ENCODE results near the gene NCOA4. TPM values are rescaled to one million over a fixed set of nuclear protein-coding genes. Genes with fewer than 3 reads are reported as not detected.

Gene NCOA4
- total and polyA plus RNA-seq, 2 of the 4 experiments (the other 2 are of a cell fraction): 62.2 to 188 TPM

GRCh38 chr10:45997557-45997956 is 32.9 kb downstream of the NCOA4 start:
- Histone ChIP-seq H4K5ac (ENCODE audit: low read depth, low read length) (no peak overlapping the region), H3K27ac (ENCODE audit: insufficient read depth, low read length) (no peak overlapping the region), H4K8ac (ENCODE audit: low read depth in 2 of 2, low read length in 2 of 2) (no peak overlapping the region), H3K56ac (ENCODE audit: extremely low read depth, insufficient read depth, low read length) (no peak overlapping the region), H3K27me3 (ENCODE audit: control insufficient read depth, insufficient read depth, low read length) (no peaks in the 10 kb centered on the region), H2BK5ac (ENCODE audit: low read depth, low read length, poor library complexity, severe bottlenecking) (no peak overlapping the region), H2AFZ (replicated peaks; ENCODE audit: low read length, poor library complexity) (no peak overlapping the region), H3K9me3 (ENCODE audit: control insufficient read depth, insufficient read depth, low read length) (no peaks in the 10 kb centered on the region), H2AK5ac (ENCODE audit: low read depth, low read length) (no peak overlapping the region), H2BK15ac (ENCODE audit: low read depth, low read length) (no peak overlapping the region), H3K4ac (ENCODE audit: low read depth, low read length) (no peak overlapping the region), H3K18ac (ENCODE audit: low read depth, low read length) (no peak overlapping the region), H3K36me3 (ENCODE audit: control insufficient read depth, insufficient read depth, low read length) (peaks cover 23% of the 10 kb centered on the region), H3K4me3 (ENCODE audit: insufficient read depth, low read depth, low read length) (no peak overlapping the region), H4K20me1 (ENCODE audit: insufficient read depth, low read length) (no peaks in the 10 kb centered on the region), H4K91ac (ENCODE audit: insufficient read depth, low read depth, low read length) (no peak overlapping the region), H3K79me1 (ENCODE audit: low read depth in 1 of 2, low read length in 2 of 2) (peaks cover 20 to 23% of the 10 kb centered on the region in 2 experiments), H3K9me1 (ENCODE audit: insufficient read depth, low read length) (no peaks in the 10 kb centered on the region), H3K9ac (ENCODE audit: low read depth, low read length) (no peak overlapping the region), H2BK20ac (ENCODE audit: low read depth, low read length) (no peak overlapping the region), H3K23ac (ENCODE audit: low read depth, low read length) (no peak overlapping the region), H2AK9ac (replicated peaks; ENCODE audit: low read depth, low read length, poor library complexity) (no peak overlapping the region), H3K4me2 (ENCODE audit: low read depth, low read length) (no peak overlapping the region), H2BK120ac (ENCODE audit: low read depth, low read length) (no peak overlapping the region), H3K14ac (replicated peaks; ENCODE audit: low read depth, low read length) (no peak overlapping the region), H3K4me1 (ENCODE audit: control insufficient read depth, insufficient read depth, low read length) (no peaks in the 10 kb centered on the region)
- DNase-seq: no peak
- ATAC-seq (ENCODE audit: low read depth): no peak
- in situ Hi-C loops (cut with MboI; ENCODE audit: low sequenced_read_pairs): no loop called here
- dilution Hi-C loops (cut with HindIII; ENCODE audit: low sequenced_read_pairs, unreplicated experiment): no loop called here
- no TSS peak for BruUV-seq (replicated peaks)
- intact Hi-C loops (cut with micrococcal nuclease): no loop called here
- POLR2A ChIA-PET (ENCODE audit: unreplicated experiment): no interaction called here
- no peak for TF ChIP-seq RAD21 (IDR thresholded peaks at IDR 0.05; ENCODE audit: low read length)
- no peak for TF ChIP-seq FOS (IDR thresholded peaks at IDR 0.05; ENCODE audit: low read depth, low read length)
- TF ChIP-seq SMC3 (IDR thresholded peaks at IDR 0.05; ENCODE audit: low read depth, low read length): no peak
- no peak for TF ChIP-seq CTCF (conservative IDR thresholded peaks at IDR 0.05; ENCODE audit: low read depth, low read length)
- TF ChIP-seq CHD1 (IDR thresholded peaks at IDR 0.05; ENCODE audit: low read depth, low read length): no peak
- TF ChIP-seq MXI1 (IDR thresholded peaks at IDR 0.05; ENCODE audit: borderline replicate concordance, low read depth, low read length): no peak
- TF ChIP-seq BHLHE40 (IDR thresholded peaks at IDR 0.05; ENCODE audit: low read depth, low read length): no peak
- TF ChIP-seq MAZ (IDR thresholded peaks at IDR 0.05; ENCODE audit: borderline replicate concordance, low read depth, low read length): no peak
- no peak for TF ChIP-seq NFE2L2 (IDR thresholded peaks at IDR 0.05; ENCODE audit: low read depth, low read length)
- TF ChIP-seq RFX5 (IDR thresholded peaks at IDR 0.05; ENCODE audit: low read depth, low read length): no peak
- TF ChIP-seq USF2 (IDR thresholded peaks at IDR 0.05; ENCODE audit: low read depth, low read length): no peak
- CTCF ChIA-PET: no interaction called here
- no CpG with 5 or more reads among the region's 4 CpGs for WGBS, 2 experiments (ENCODE audit: extremely low coverage in 2 of 2, insufficient read length in 1 of 2)

Data from IMR-90 (cell line).